GM10266 (cell line): ENCODE measurements around the gene RPE65.

Experiments used
- DNase-seq: peaks from one replicate; pipeline ENCODE4 v3.0.0; 2012; ENCODE audit errors: extremely low spot score
- CTCF ChIP-seq: IDR thresholded peaks from 2 replicates; pipeline ENCODE4 v1.5.1; 2012; ENCODE audit warnings: mild to moderate bottlenecking, low read depth; ENCODE audit not compliant: control insufficient read depth, insufficient read depth; ENCODE audit errors: missing control alignments

The RPE65 gene

GRCh38 chr1:68453060-68453670 lies 3.4 kb upstream of the RPE65 start:
- TF ChIP-seq CTCF = no peak
- no peak for DNase-seq

GRCh38 chr1:68448365-68448764 lies 1.4 kb downstream of the RPE65 start:
- no peak for DNase-seq
- TF ChIP-seq CTCF = no peak

GRCh38 chr1:68445709-68446108 lies 4.0 kb downstream of the RPE65 start:
- no peak for DNase-seq
- TF ChIP-seq CTCF = no peak

GRCh38 chr1:68442822-68443556 lies 6.8 kb downstream of the RPE65 start:
- TF ChIP-seq CTCF = peak; percentile 53
- peak; percentile 27 for DNase-seq

- no peak for TF ChIP-seq CTCF
These were observed 7.7 kb downstream of the RPE65 start for GRCh38 chr1:68442006-68442405.

GRCh38 chr1:68438310-68438709 lies 11.4 kb downstream of the RPE65 start:
- TF ChIP-seq CTCF = no peak
- no peak for DNase-seq

More at GRCh38 chr1:68442006-68442405, 7.7 kb downstream of the RPE65 start:
- no peak for DNase-seq

- DNase-seq = no peak
- TF ChIP-seq CTCF = no peak
These were observed 16.4 kb downstream of the RPE65 start for GRCh38 chr1:68433395-68433794.
